H9 (cell line): Measurements from ENCODE around the gene ACBD6. TPM values are rescaled to one million over a fixed set of nuclear protein-coding genes. Genes with fewer than 3 reads are reported as not detected.

Source experiments
- DNase-seq: peaks from one replicate; pipeline ENCODE4 v3.0.0-alpha.2; 2017
- H2AFZ ChIP-seq: one replicate; pipeline ENCODE4 v1.6.1; 2013; ENCODE audit warnings: mild to moderate bottlenecking, low read length, control low read depth, moderate library complexity
- H2AK5ac ChIP-seq: 2 replicates; pipeline ENCODE4 v1.6.1; 2013; ENCODE audit warnings: low read length, control low read depth, mixed read lengths; ENCODE audit not compliant: insufficient read length
- H2BK120ac ChIP-seq: one replicate; pipeline ENCODE4 v1.6.1; 2013; ENCODE audit warnings: low read depth, mild to moderate bottlenecking, low read length, control low read depth, inconsistent platforms; ENCODE audit not compliant: poor library complexity, severe bottlenecking
- H2BK12ac ChIP-seq: 2 replicates; pipeline ENCODE4 v1.6.1; 2013; ENCODE audit warnings: low read length, control low read depth, mixed read lengths, low read depth; ENCODE audit not compliant: insufficient read length
- H2BK15ac ChIP-seq: 2 replicates; pipeline ENCODE4 v1.6.1; 2013; ENCODE audit warnings: low read depth, low read length, control low read depth
- H2BK20ac ChIP-seq: one replicate; pipeline ENCODE4 v1.6.1; 2013; ENCODE audit warnings: low read depth, mild to moderate bottlenecking, low read length, control low read depth, inconsistent platforms; ENCODE audit not compliant: poor library complexity, severe bottlenecking
- H2BK5ac ChIP-seq: 2 replicates; pipeline ENCODE4 v1.6.1; 2013; ENCODE audit warnings: low read length, control low read depth, mixed read lengths; ENCODE audit not compliant: insufficient read length
- H3K14ac ChIP-seq: 2 replicates; pipeline ENCODE4 v1.6.1; 2013; ENCODE audit warnings: low read length, control low read depth; ENCODE audit not compliant: insufficient read depth
- H3K18ac ChIP-seq: 2 replicates; pipeline ENCODE4 v1.6.1; 2013; ENCODE audit warnings: low read depth, mild to moderate bottlenecking, mixed read lengths, low read length, control low read depth; ENCODE audit not compliant: insufficient read length
- H3K23ac ChIP-seq: 2 replicates; pipeline ENCODE4 v1.6.1; 2013; ENCODE audit warnings: low read length, control low read depth, mixed read lengths, low read depth; ENCODE audit not compliant: insufficient read length
- H3K23me2 ChIP-seq: 2 replicates; pipeline ENCODE4 v1.6.1; 2013; ENCODE audit warnings: low read depth, mild to moderate bottlenecking, mixed read lengths, low read length, control low read depth; ENCODE audit not compliant: insufficient read length, poor library complexity, severe bottlenecking
- H3K27ac ChIP-seq: 2 replicates; pipeline ENCODE4 v1.5.1; 2013; ENCODE audit warnings: low read length, control low read depth, mixed read lengths, low read depth; ENCODE audit not compliant: insufficient read length
- H3K27me3 ChIP-seq: 2 replicates; pipeline ENCODE4 v1.6.1; 2013; ENCODE audit warnings: low read length, control low read depth, inconsistent platforms; ENCODE audit not compliant: insufficient read depth
- H3K4ac ChIP-seq: 2 replicates; pipeline ENCODE4 v1.6.1; 2013; ENCODE audit warnings: low read depth, mild to moderate bottlenecking, control low read depth, inconsistent platforms, low read length, moderate library complexity
- H3K4me1 ChIP-seq: 2 replicates; pipeline ENCODE4 v1.6.1; 2013; ENCODE audit warnings: low read length, control low read depth, inconsistent platforms; ENCODE audit not compliant: insufficient read depth
- H3K4me2 ChIP-seq: 2 replicates; pipeline ENCODE4 v1.6.1; 2013; ENCODE audit warnings: low read length, control low read depth, mixed read lengths; ENCODE audit not compliant: insufficient read length, insufficient read depth
- H3K56ac ChIP-seq: 2 replicates; pipeline ENCODE4 v1.6.1; 2013; ENCODE audit warnings: low read depth, mild to moderate bottlenecking, mixed read lengths, low read length, control low read depth; ENCODE audit not compliant: insufficient read length
- H3K79me1 ChIP-seq: 2 replicates; pipeline ENCODE4 v1.6.1; 2013; ENCODE audit warnings: low read depth, mild to moderate bottlenecking, moderate library complexity, low read length, control low read depth, inconsistent platforms; ENCODE audit not compliant: insufficient read depth, poor library complexity, severe bottlenecking
- H3K79me2 ChIP-seq: 2 replicates; pipeline ENCODE4 v1.6.1; 2013; ENCODE audit warnings: low read length, control low read depth, inconsistent platforms; ENCODE audit not compliant: insufficient read depth
- H3K9ac ChIP-seq: 2 replicates; pipeline ENCODE4 v1.6.1; 2013; ENCODE audit warnings: low read length, control low read depth, mixed read lengths; ENCODE audit not compliant: insufficient read length; ENCODE audit errors: extremely low read depth
- H3K9me3 ChIP-seq: one replicate; pipeline ENCODE4 v1.6.1; 2013; ENCODE audit warnings: low read depth, low read length, inconsistent platforms; ENCODE audit not compliant: control insufficient read depth
- H3T11ph ChIP-seq: one replicate; pipeline ENCODE4 v1.6.1; 2013; ENCODE audit warnings: mild to moderate bottlenecking, low read length, control low read depth, inconsistent platforms
- H4K20me1 ChIP-seq: one replicate; pipeline ENCODE4 v1.6.1; 2013; ENCODE audit not compliant: control insufficient read depth, insufficient read length, insufficient read depth
- H4K5ac ChIP-seq: 2 replicates; pipeline ENCODE4 v1.6.1; 2013; ENCODE audit warnings: low read depth, mild to moderate bottlenecking, mixed read lengths, low read length, control low read depth; ENCODE audit not compliant: insufficient read length
- H4K8ac ChIP-seq: replicated peaks from 2 replicates; pipeline ENCODE4 v1.6.1; 2013; ENCODE audit warnings: low read length, control low read depth, mixed read lengths, low read depth; ENCODE audit not compliant: insufficient read length
- H4K91ac ChIP-seq: 2 replicates; pipeline ENCODE4 v1.6.1; 2013; ENCODE audit warnings: low read depth, mild to moderate bottlenecking, moderate library complexity, mixed read lengths, low read length, control low read depth; ENCODE audit not compliant: insufficient read length
- H3K27ac Mint-ChIP-seq, 3 experiments: 2 replicates in 2 of 3; 3 replicates in 1 of 3; pipeline ENCODE4 v1.8.0; 2020 to 2021; ENCODE audit warnings: mixed read lengths in 3 of 3, mild to moderate bottlenecking in 1 of 3, moderate library complexity in 1 of 3
- H3K27me3 Mint-ChIP-seq: 2 replicates; pipeline ENCODE4 v1.8.0; 2021; ENCODE audit warnings: low read depth, mild to moderate bottlenecking, moderate library complexity, mixed read lengths
- H3K36me3 Mint-ChIP-seq, 3 experiments: 2 replicates in 2 of 3; 3 replicates in 1 of 3; pipeline ENCODE4 v1.8.0; 2020 to 2021; ENCODE audit warnings: low read depth in 3 of 3, mixed read lengths in 3 of 3; ENCODE audit not compliant: insufficient read depth in 1 of 3
- H3K4me1 Mint-ChIP-seq, 2 experiments: 2 replicates each; pipeline ENCODE4 v1.8.0; 2020; ENCODE audit warnings: mixed read lengths in 2 of 2
- H3K4me3 Mint-ChIP-seq, 2 experiments: 2 replicates in 1 of 2; 3 replicates in 1 of 2; pipeline ENCODE4 v1.8.0; 2020 to 2021; ENCODE audit warnings: mild to moderate bottlenecking in 2 of 2, mixed read lengths in 2 of 2, moderate library complexity in 1 of 2
- H3K9me3 Mint-ChIP-seq, 2 experiments: 2 replicates in 1 of 2; 3 replicates in 1 of 2; pipeline ENCODE4 v1.8.0; 2020; ENCODE audit warnings: mild to moderate bottlenecking in 2 of 2, mixed read lengths in 2 of 2, moderate library complexity in 1 of 2
- CTCF ChIP-seq: fragments of 200-600 bp; sonication (generic); conservative IDR thresholded peaks from 3 replicates; pipeline ENCODE4 v1.8.0; 2021; ENCODE audit warnings: antibody characterized with exemption, mild to moderate bottlenecking
- WGBS: extraction: QIAGEN DNeasy Blood & Tissue Kit; methylation state at CpG from one replicate; pipeline ENCODE4 v1.1.7; 2013; ENCODE audit warnings: missing lambda C conversion rate, low lambda C conversion rate, mixed read lengths; ENCODE audit not compliant: insufficient read length; ENCODE audit errors: extremely low coverage; 5-methylcytosine and 5-hydroxymethylcytosine counted together
- total RNA-seq: library from RNA; stranded (reverse); gene quantifications from 2 replicates; pipeline ENCODE4 v1.2.1, GENCODE V29; 2021

Gene ACBD6
- total RNA-seq, 1 experiment from 2014 or later = 51.4 TPM

- no peak overlapping the region for H3T11ph ChIP-seq
- no peak overlapping the region for H3K56ac ChIP-seq
- H4K8ac ChIP-seq = no peak overlapping the region
- H3K27me3 ChIP-seq = no peaks in the 10 kb centered on the region
- H2BK5ac ChIP-seq = no peak overlapping the region
- no peak overlapping the region for H2AK5ac ChIP-seq
- Mint-ChIP-seq H3K9me3 (no peaks in the 10 kb centered on the region), H3K27ac (peak overlapping the region in 1 of 3 experiments; percentile 55; a peak in 1 of 7 replicates), H3K36me3 (peaks cover 7 to 12% (median 12%) of the 10 kb centered on the region in 3 experiments; a peak in 5 of 7 replicates), H3K4me1 (peaks cover 19 to 20% of the 10 kb centered on the region in 2 experiments), H3K27me3 (peaks cover 11% of the 10 kb centered on the region), H3K4me3 (peak overlapping the region; percentile 45 to 70; a peak in 4 of 5 replicates)
- H4K5ac ChIP-seq = no peak overlapping the region
- H3K14ac ChIP-seq = no peak overlapping the region
- no peak overlapping the region for H2AFZ ChIP-seq
- H3K23me2 ChIP-seq = peaks cover 4% of the 10 kb centered on the region
- no peak for DNase-seq
- no peaks in the 10 kb centered on the region for H4K20me1 ChIP-seq
- H2BK15ac ChIP-seq = no peak overlapping the region
- H3K79me1 ChIP-seq = no peaks in the 10 kb centered on the region
- H3K4ac ChIP-seq = no peak overlapping the region
- H3K27ac ChIP-seq = no peak overlapping the region
- H4K91ac ChIP-seq = no peak overlapping the region
- no peak for TF ChIP-seq CTCF
- no CpG with 5 or more reads among the region's 2 CpGs for whole genome bisulfite sequencing
- H3K9me3 ChIP-seq = no peaks in the 10 kb centered on the region
- no peak overlapping the region for H3K23ac ChIP-seq
- H2BK120ac ChIP-seq = no peak overlapping the region
- no peak overlapping the region for H2BK12ac ChIP-seq
- no peak overlapping the region for H2BK20ac ChIP-seq
- no peaks in the 10 kb centered on the region for H3K4me1 ChIP-seq
- H3K4me2 ChIP-seq = peak overlapping the region; percentile 58
- no peak overlapping the region for H3K9ac ChIP-seq
- H3K18ac ChIP-seq = no peak overlapping the region
- H3K79me2 ChIP-seq = peaks cover 6% of the 10 kb centered on the region; the same call in 1 of the 2 replicates
Measured at GRCh38 chr1:180500689-180501088, 1.7 kb downstream of the ACBD6 start.
